Stimulated activated CD4-positive, alpha-beta T cell treated with anti-CD3 and anti-CD28 coated beads, Interleukin-12 subunit alpha, Interleukin-12 subunit beta, amount 100 ng/mL, for 48 hours (primary cell): ENCODE measurements around the gene PTCH1.

Source experiments
- DNase-seq, 3 donors: peaks; one replicate each; pipeline ENCODE4 v3.0.0-alpha.2; 2020; ENCODE audit warnings: low read depth in 2 of 3, low spot score in 1 of 3

PTCH1 gene

GRCh38 chr9:95441081-95441480 is 75.7 kb downstream of the PTCH1 start:
- no peak for DNase-seq

- no peak for DNase-seq
Observed at GRCh38 chr9:95440447-95440846, 76.3 kb downstream of the PTCH1 start.

GRCh38 chr9:95438561-95439357 is 78.0 kb downstream of the PTCH1 start:
- no peak for DNase-seq

- no peak for DNase-seq
Observed at GRCh38 chr9:95437559-95437958, 79.2 kb downstream of the PTCH1 start.

- no peak for DNase-seq
Observed at GRCh38 chr9:95436416-95436815, 80.4 kb downstream of the PTCH1 start.

- no peak for DNase-seq
Observed at GRCh38 chr9:95435074-95435728, 81.6 kb downstream of the PTCH1 start.

- DNase-seq = no peak
Observed at GRCh38 chr9:95434116-95435073, 82.4 kb downstream of the PTCH1 start.

GRCh38 chr9:95433096-95433819 is 83.5 kb downstream of the PTCH1 start:
- no peak for DNase-seq

GRCh38 chr9:95431286-95431685 is 85.5 kb downstream of the PTCH1 start:
- DNase-seq = no peak

GRCh38 chr9:95429948-95430620 is 86.7 kb downstream of the PTCH1 start:
- no peak for DNase-seq

GRCh38 chr9:95429096-95429495 is 87.7 kb downstream of the PTCH1 start:
- no peak for DNase-seq

- DNase-seq = peak in 1 of 3 donors; percentile 7
Observed at GRCh38 chr9:95425910-95426551, 90.7 kb downstream of the PTCH1 start.

GRCh38 chr9:95422650-95423049 is 94.1 kb downstream of the PTCH1 start:
- no peak for DNase-seq

GRCh38 chr9:95420518-95420917 is 96.3 kb downstream of the PTCH1 start:
- DNase-seq = no peak

- DNase-seq = no peak
Observed at GRCh38 chr9:95419444-95419843, 97.3 kb downstream of the PTCH1 start.

GRCh38 chr9:95415158-95415557 is 101.6 kb downstream of the PTCH1 start:
- DNase-seq = no peak

GRCh38 chr9:95413793-95414192 is 103.0 kb downstream of the PTCH1 start:
- DNase-seq = no peak

GRCh38 chr9:95411054-95411892 is 105.5 kb downstream of the PTCH1 start:
- no peak for DNase-seq
